GM23338 (cell line): ENCODE data around the gene MARVELD3. TPM values are rescaled to one million over a fixed set of nuclear protein-coding genes. Genes with fewer than 3 reads are reported as not detected.

Experiments
- ATAC-seq: fragments of 200-7000 bp; cut with Tn5 transposase; 3 replicates; pipeline ENCODE4 v1.9.1; 2020
- DNase-seq: peaks from one replicate; pipeline ENCODE4 v3.0.0-alpha.2; 2015; ENCODE audit warnings: low spot score
- H2AFZ ChIP-seq: fragments of 200-600 bp; sonication (generic); 2 replicates; pipeline ENCODE4 v1.8.0; 2016; ENCODE audit warnings: antibody characterized with exemption, mild to moderate bottlenecking, moderate library complexity
- H3F3A ChIP-seq: fragments of 200-600 bp; sonication (generic); replicated peaks from 2 replicates; pipeline ENCODE4 v1.8.0; 2017; ENCODE audit warnings: antibody characterized with exemption, mixed run types, low read depth
- H3K27ac ChIP-seq: fragments of 200-600 bp; sonication (generic); 2 replicates; pipeline ENCODE4 v1.6.1; 2016; ENCODE audit warnings: low read depth
- H3K27me3 ChIP-seq: fragments of 200-600 bp; sonication (generic); 2 replicates; pipeline ENCODE4 v1.8.0; 2016; ENCODE audit warnings: mild to moderate bottlenecking, mixed run types, moderate library complexity; ENCODE audit not compliant: insufficient read depth
- H3K36me3 ChIP-seq: fragments of 200-600 bp; sonication (generic); 2 replicates; pipeline ENCODE4 v1.8.0; 2016; ENCODE audit warnings: mild to moderate bottlenecking; ENCODE audit not compliant: insufficient read depth
- H3K4me1 ChIP-seq: fragments of 200-600 bp; sonication (generic); 2 replicates; pipeline ENCODE4 v1.8.0; 2016; ENCODE audit warnings: mild to moderate bottlenecking, moderate library complexity; ENCODE audit not compliant: insufficient read depth
- H3K4me2 ChIP-seq: fragments of 200-600 bp; sonication (generic); 2 replicates; pipeline ENCODE4 v1.7.1; 2017; ENCODE audit warnings: mixed run types
- H3K4me3 ChIP-seq: fragments of 200-600 bp; sonication (generic); 2 replicates; pipeline ENCODE4 v1.6.1; 2016; ENCODE audit warnings: mixed run types
- H3K79me2 ChIP-seq: fragments of 200-600 bp; sonication (generic); replicated peaks from 2 replicates; pipeline ENCODE4 v1.8.0; 2017; ENCODE audit warnings: mild to moderate bottlenecking; ENCODE audit not compliant: insufficient read depth
- H3K9me2 ChIP-seq: fragments of 200-600 bp; sonication (generic); 2 replicates; pipeline ENCODE4 v1.8.0; 2017; ENCODE audit not compliant: insufficient read depth
- H4K20me1 ChIP-seq: fragments of 200-600 bp; sonication (generic); replicated peaks from 2 replicates; pipeline ENCODE4 v1.8.0; 2017; ENCODE audit warnings: mild to moderate bottlenecking; ENCODE audit not compliant: insufficient read depth
- H3K27ac Mint-ChIP-seq: 2 replicates; pipeline ENCODE4 v1.8.0; 2020; ENCODE audit warnings: inconsistent platforms, mild to moderate bottlenecking, moderate library complexity, mixed read lengths
- H3K27me3 Mint-ChIP-seq: 3 replicates; pipeline ENCODE4 v1.8.0; 2022; ENCODE audit warnings: low read depth, mild to moderate bottlenecking, moderate library complexity, mixed read lengths, inconsistent platforms; ENCODE audit not compliant: insufficient read depth, poor library complexity
- H3K36me3 Mint-ChIP-seq: 3 replicates; pipeline ENCODE4 v1.8.0; 2021; ENCODE audit warnings: low read depth, mild to moderate bottlenecking, inconsistent platforms, moderate library complexity, mixed read lengths
- H3K4me1 Mint-ChIP-seq: 3 replicates; pipeline ENCODE4 v1.8.0; 2020; ENCODE audit warnings: mild to moderate bottlenecking, inconsistent platforms, mixed read lengths
- H3K4me3 Mint-ChIP-seq: 3 replicates; pipeline ENCODE4 v1.8.0; 2021; ENCODE audit warnings: moderate library complexity, mild to moderate bottlenecking, inconsistent platforms, mixed read lengths
- H3K9me3 Mint-ChIP-seq: 3 replicates; pipeline ENCODE4 v1.8.0; 2020; ENCODE audit warnings: moderate library complexity, mild to moderate bottlenecking, inconsistent platforms, mixed read lengths
- EZH2 ChIP-seq: fragments of 200-600 bp; sonication (generic); IDR thresholded peaks from one replicate; pipeline ENCODE4 v1.8.0; 2017; ENCODE audit warnings: antibody characterized with exemption, mild to moderate bottlenecking, low read depth; ENCODE audit not compliant: unreplicated experiment
- POLR2AphosphoS5 ChIP-seq: IDR thresholded peaks from 2 replicates; pipeline ENCODE4 v1.6.1; 2016; ENCODE audit warnings: antibody characterized with exemption, low read depth
- STAT1 ChIP-seq: IDR thresholded peaks from one replicate; pipeline ENCODE4 v1.6.1; 2016; ENCODE audit warnings: antibody characterized with exemption; ENCODE audit not compliant: unreplicated experiment
- ZNF114 ChIP-seq: fragments of 250-450 bp; sonication (Bioruptor Pico); IDR thresholded peaks from 2 replicates; pipeline ENCODE4 v1.5.0; 2020; ENCODE audit warnings: mild to moderate bottlenecking, moderate library complexity
- polyA plus RNA-seq: library from polyadenylated mRNA; unstranded; fragments of >200 nt; fragmentation: Nextera tagmentation; extraction: Ambion mirVana; gene quantifications from 2 replicates; pipeline ENCODE4 v1.2.1, GENCODE V29; 2016
- total RNA-seq: library from RNA; depleted of rRNA; stranded (reverse); fragments of >200 nt; shearing (Covaris generic); gene quantifications from 2 replicates; pipeline ENCODE4 v1.2.3, GENCODE V29; 2014
- TF ChIP-seq, protein P1 (sequence below): fragments of 250-450 bp; sonication (Bioruptor Pico); IDR thresholded peaks from 2 replicates; pipeline ENCODE4 v1.5.0; 2020; ENCODE audit warnings: mild to moderate bottlenecking, moderate library complexity

MARVELD3 gene
- total and polyA plus RNA-seq, 2 experiments from 2014 or later: 23.4 to 32.7 TPM

DNA sequence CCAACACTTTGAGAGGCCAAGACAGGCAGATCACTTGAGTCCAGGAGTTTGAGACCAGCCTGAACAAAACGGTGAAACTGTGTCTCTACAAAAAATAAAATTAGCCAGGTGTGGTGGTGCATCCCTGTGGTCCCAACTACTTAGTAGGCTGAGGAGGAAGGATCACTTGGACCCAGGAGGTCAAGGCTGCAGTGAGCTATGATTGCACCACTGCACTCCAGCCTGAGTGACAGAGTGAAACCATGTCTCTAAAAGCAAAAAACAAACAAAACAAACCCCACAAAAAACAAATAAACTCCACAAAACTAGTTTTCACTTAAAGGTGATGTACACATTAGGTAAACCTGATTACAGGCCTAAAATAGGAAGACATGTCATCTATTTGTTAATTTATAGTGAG is 40.3 kb downstream of the MARVELD3 start (continued):
- TF ChIP-seq, protein P1, sequence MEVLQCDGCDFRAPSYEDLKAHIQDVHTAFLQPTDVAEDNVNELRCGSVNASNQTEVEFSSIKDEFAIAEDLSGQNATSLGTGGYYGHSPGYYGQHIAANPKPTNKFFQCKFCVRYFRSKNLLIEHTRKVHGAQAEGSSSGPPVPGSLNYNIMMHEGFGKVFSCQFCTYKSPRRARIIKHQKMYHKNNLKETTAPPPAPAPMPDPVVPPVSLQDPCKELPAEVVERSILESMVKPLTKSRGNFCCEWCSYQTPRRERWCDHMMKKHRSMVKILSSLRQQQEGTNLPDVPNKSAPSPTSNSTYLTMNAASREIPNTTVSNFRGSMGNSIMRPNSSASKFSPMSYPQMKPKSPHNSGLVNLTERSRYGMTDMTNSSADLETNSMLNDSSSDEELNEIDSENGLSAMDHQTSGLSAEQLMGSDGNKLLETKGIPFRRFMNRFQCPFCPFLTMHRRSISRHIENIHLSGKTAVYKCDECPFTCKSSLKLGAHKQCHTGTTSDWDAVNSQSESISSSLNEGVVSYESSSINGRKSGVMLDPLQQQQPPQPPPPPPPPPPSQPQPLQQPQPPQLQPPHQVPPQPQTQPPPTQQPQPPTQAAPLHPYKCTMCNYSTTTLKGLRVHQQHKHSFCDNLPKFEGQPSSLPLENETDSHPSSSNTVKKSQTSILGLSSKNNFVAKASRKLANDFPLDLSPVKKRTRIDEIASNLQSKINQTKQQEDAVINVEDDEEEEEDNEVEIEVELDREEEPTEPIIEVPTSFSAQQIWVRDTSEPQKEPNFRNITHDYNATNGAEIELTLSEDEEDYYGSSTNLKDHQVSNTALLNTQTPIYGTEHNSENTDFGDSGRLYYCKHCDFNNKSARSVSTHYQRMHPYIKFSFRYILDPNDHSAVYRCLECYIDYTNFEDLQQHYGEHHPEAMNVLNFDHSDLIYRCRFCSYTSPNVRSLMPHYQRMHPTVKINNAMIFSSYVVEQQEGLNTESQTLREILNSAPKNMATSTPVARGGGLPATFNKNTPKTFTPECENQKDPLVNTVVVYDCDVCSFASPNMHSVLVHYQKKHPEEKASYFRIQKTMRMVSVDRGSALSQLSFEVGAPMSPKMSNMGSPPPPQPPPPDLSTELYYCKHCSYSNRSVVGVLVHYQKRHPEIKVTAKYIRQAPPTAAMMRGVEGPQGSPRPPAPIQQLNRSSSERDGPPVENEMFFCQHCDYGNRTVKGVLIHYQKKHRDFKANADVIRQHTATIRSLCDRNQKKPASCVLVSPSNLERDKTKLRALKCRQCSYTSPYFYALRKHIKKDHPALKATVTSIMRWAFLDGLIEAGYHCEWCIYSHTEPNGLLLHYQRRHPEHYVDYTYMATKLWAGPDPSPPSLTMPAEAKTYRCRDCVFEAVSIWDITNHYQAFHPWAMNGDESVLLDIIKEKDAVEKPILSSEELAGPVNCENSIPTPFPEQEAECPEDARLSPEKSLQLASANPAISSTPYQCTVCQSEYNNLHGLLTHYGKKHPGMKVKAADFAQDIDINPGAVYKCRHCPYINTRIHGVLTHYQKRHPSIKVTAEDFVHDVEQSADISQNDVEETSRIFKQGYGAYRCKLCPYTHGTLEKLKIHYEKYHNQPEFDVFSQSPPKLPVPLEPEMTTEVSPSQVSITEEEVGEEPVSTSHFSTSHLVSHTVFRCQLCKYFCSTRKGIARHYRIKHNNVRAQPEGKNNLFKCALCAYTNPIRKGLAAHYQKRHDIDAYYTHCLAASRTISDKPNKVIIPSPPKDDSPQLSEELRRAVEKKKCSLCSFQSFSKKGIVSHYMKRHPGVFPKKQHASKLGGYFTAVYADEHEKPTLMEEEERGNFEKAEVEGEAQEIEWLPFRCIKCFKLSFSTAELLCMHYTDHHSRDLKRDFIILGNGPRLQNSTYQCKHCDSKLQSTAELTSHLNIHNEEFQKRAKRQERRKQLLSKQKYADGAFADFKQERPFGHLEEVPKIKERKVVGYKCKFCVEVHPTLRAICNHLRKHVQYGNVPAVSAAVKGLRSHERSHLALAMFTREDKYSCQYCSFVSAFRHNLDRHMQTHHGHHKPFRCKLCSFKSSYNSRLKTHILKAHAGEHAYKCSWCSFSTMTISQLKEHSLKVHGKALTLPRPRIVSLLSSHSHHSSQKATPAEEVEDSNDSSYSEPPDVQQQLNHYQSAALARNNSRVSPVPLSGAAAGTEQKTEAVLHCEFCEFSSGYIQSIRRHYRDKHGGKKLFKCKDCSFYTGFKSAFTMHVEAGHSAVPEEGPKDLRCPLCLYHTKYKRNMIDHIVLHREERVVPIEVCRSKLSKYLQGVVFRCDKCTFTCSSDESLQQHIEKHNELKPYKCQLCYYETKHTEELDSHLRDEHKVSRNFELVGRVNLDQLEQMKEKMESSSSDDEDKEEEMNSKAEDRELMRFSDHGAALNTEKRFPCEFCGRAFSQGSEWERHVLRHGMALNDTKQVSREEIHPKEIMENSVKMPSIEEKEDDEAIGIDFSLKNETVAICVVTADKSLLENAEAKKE (CRISPR knock-in tag): no peak
- TF ChIP-seq STAT1: no peak
- TF ChIP-seq ZNF114 (CRISPR knock-in tag): no peak

DNA sequence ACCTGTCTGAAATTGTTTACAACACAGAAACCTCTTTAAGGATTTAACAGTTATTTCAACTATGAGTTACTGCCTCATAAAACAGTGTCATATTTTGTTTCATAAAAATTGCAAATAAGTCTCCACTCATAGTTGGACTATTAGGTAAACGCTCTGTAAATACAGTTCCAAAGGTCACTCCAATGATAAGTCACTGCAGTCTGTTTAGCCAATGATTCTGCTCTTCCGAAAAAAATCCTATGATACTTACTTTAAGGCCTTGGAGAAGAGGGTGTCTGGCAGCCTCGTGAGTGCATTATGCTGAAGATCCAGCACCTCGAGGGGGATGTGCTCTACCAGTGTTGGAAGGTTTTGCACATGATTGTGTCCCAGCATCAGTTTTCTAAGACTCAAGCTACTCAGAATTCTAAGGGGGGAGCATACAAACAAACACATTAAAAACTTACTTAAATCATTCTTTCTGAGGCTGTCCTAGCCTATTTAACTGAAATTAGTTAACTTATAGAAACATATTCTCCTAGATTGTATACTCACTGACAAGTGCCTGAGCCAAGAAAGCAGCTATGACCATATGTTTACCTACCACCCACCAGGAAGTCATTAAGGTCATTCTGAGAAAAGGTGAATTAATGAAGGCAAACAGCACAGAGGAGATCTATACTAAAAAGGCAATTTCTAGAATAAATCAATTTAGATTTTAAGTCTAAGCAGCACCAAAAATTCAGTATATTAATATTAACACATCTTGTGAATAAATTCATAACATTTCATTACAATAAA is 41.1 kb downstream of the MARVELD3 start:
- H3K4me3 ChIP-seq: no peak overlapping the region
- no peak for ATAC-seq
- Mint-ChIP-seq H3K4me1 (peaks cover 2% of the 10 kb centered on the region; the same call in 1 of the 3 replicates), H3K4me3 (no peak overlapping the region), H3K27ac (no peak overlapping the region), H3K27me3 (peaks cover 2% of the 10 kb centered on the region), H3K9me3 (no peaks in the 10 kb centered on the region), H3K36me3 (peaks cover 52% of the 10 kb centered on the region)
- no peak overlapping the region for H3K4me2 ChIP-seq
- H3K27ac ChIP-seq: no peak overlapping the region
- no peaks in the 10 kb centered on the region for H3K9me2 ChIP-seq
- no peaks in the 10 kb centered on the region for H3K27me3 ChIP-seq
- H3K79me2 ChIP-seq: no peaks in the 10 kb centered on the region
- no peak overlapping the region for H2AFZ ChIP-seq
- no peaks in the 10 kb centered on the region for H3K4me1 ChIP-seq
- H3K36me3 ChIP-seq: peaks cover 48% of the 10 kb centered on the region
- no peaks in the 10 kb centered on the region for H4K20me1 ChIP-seq
- no peak for DNase-seq
- H3F3A ChIP-seq: no peaks in the 10 kb centered on the region
- TF ChIP-seq, protein P1 (CRISPR knock-in tag): no peak
- TF ChIP-seq EZH2 (no peak), POLR2AphosphoS5 (no peak)
